Measurements from ENCODE around the gene MYO5C. TPM values are rescaled to one million over a fixed set of nuclear protein-coding genes. Genes with fewer than 3 reads are reported as not detected.

The MYO5C gene
- total RNA-seq, 1 donor from 2014 or later, result 6.3 TPM

DNA sequence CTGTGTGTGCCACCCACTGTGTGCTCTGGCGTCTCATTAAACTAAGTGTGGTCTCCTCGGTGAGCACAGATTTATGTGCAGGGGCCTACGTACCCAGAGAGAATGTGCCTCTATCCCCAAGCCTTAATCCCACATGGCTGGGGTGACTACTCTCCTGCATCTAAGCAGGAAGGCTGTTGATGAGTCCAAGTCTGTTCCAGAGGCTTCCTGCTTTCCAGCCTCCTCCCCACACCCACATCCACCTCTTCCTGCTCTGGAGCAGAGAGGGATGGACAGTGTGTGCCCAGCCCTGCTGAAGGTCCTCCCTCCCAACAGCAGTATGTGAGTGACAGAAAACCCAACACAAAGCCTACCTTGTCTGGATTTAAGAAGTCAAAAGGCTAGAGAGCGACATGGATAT, 144.3 kb downstream of the MYO5C start:
- DNase-seq (ENCODE audit: low spot score) (no peak), ATAC-seq (peak; percentile 11)

DNA sequence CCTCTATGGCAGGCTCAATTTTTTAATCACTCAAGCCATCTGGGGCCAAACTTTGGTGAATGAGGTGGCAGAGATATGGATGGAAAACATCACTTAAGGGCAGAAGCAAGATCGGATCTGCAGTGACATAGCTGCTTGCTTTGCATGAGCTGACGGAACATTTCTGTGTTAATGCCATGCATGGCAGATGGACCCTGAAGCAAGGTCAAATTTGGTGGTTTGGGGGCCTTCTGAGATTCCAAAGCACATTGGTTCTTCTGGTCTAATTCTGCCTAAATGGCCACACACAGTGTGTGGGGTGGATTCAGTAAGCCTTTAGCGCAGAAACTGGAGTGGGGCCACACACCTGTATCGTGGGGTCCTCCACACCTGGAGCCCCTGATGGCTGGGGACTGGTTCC, 144.7 kb downstream of the MYO5C start:
- DNase-seq (ENCODE audit: low spot score), result no peak
- no peak for ATAC-seq

DNA sequence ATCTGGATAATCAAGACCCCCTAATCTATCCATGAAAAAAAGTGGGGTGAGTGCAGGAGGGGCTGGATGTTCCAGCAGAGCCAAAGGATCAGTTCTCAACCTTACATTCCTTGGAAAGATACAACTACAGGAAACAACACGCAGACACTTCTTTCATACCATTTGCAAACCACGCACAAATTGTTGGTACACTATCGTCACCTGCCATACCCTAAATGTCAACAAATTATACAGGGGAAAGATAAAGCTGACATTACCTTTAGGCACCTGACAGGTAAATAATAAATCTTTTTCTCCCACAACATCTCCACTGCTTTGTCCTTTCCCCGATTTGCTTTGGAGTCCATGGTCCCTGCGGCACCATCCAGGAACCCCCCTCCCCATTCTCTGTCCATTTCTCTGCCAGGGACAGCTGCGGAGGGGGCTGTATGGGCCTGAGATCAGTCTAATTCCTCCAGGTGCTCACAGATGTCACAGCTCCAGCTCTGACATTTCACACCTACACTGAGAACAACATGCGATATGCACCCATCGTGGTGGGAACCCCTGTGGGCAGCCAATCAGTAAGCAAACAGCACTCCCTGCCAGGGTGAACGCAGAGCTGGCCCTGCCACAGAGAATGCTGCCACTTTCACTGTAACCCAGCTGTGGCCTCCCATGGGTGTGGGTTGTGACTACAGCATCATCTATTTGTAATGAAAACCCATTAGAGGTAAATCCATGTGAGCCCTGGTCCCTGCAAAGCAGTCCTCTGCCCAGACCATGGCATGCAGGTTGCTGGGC, 145.4 kb downstream of the MYO5C start:
- no peak for ATAC-seq
- no peak for DNase-seq (ENCODE audit: low spot score)

DNA sequence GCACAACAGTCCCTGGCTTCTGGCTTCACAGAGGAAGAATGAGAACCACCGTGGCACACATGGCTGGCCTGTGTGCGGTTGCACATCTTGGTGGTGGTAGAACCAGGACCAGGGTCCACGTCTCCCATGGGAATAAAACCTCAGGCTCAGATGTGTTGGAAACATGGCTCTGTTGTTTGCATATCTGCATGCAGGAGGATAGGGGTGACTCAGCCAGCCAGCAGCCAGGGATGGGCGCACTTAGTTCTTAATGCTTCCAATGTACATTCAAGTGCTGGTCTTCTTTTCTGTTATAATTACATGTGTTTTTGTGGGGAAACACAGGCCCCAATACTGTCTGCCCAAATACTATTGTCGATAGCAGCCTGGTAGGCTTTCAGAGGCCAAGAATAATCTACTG, 147.2 kb downstream of the MYO5C start:
- ATAC-seq, result no peak
- no peak for DNase-seq (ENCODE audit: low spot score)

DNA sequence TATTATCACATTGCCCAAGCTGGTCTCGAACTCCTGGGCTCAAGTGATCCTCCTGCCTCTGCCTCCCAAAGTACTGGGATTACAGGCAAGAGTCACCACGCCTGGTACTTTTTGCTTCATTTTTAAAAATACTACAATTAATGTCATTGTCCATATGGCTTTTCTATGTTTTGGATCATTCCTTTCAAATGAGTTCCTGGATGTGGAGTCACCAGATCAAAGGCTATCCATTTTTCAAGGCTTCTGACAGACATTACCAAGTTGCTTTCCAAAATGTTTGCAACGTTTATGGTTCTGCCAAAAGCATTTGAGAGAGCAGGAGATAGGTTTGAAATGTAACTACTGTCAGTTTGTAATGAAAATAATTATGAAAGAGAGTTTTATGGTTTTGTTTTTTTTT, 148.8 kb downstream of the MYO5C start:
- no peak for DNase-seq (ENCODE audit: low spot score)
- no peak for ATAC-seq

DNA sequence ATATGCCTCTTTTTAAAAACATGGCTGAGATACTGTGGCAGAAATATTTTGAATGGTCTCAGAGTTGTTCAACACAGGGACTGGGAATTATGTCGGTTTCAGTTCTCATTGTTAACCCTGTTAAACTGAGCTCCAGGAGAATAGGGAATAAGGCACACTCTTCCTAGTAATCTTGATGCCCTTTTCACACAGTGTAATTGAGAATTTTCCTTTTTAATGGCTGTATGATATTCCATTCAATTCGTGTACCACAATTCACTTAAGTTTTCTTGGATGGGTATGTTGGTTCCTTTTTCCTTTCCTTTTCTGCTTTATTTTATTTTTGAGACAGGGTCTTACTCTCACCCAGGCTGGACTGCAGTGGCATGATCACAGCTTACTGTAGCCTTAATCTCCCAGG, 149.3 kb downstream of the MYO5C start:
- DNase-seq (ENCODE audit: low spot score) (no peak), ATAC-seq (no peak)

DNA sequence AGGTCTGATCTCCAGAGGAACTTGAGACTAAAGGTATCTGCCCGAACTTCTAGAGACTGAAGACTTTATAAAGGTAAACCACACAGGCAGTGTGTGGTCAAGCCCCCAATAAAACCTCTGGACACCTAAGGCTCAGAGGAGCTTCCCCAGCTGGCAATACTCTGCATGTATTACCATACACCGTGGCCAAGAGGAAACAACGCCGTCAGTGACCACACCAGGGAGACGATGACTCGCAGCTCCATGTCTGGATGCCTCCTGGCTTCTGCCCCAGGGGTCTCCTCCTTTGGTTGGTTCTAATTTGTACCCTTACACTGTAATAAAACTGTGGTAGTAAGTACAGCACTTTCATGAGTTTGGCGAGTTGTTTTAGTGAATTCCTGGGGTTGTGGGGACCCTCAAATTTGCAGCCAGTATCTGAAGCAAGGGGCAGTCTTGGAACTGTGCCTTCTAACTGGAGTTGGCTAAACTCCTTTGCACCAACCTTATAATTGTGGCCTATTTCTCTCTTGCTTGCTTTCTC, 150.9 kb downstream of the MYO5C start:
- ATAC-seq (no peak), DNase-seq (ENCODE audit: low spot score) (no peak)

DNA sequence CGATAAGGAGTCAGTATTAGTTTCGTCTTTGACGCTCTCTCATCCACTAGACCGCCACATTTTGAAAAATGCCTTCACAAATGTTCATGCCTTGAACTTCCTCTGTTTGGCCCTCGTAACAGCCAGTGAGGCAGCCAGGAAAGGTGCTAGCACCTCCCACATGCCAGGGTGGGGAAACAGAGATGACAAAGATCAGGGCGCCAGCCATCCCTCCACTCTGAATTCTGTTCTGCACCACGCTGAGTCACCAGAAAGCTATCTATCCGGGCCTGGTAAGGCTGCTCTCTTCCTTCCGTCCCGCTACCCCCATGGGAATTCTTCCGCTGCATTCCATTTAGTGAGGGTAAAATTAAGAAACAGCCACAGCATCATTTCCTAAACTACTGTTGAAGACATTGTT, 151.7 kb downstream of the MYO5C start:
- no peak for ATAC-seq

More for the DNA sequence above, 151.7 kb downstream of the MYO5C start:
- DNase-seq (ENCODE audit: low spot score), result no peak

Other genes starting within 250 kb of the MYO5C start
- 4.2 TPM for gene BCL2L10, start 183.0 kb downstream of the MYO5C start, total RNA-seq
- 12.7 TPM for gene GNB5, start 104.4 kb downstream of the MYO5C start, total RNA-seq
- 4.0 TPM for gene MYO5A, start 233.1 kb upstream of the MYO5C start, total RNA-seq